ENCODE measurements around the gene MICU1. TPM values are rescaled to one million over a fixed set of nuclear protein-coding genes. Genes with fewer than 3 reads are reported as not detected.

Gene MICU1
- total RNA-seq, 3 donors from 2014 or later (not counting 1 experiment from before 2014, with no cell fraction given) = 27.9 to 30.9 (median 29.4) TPM

DNA sequence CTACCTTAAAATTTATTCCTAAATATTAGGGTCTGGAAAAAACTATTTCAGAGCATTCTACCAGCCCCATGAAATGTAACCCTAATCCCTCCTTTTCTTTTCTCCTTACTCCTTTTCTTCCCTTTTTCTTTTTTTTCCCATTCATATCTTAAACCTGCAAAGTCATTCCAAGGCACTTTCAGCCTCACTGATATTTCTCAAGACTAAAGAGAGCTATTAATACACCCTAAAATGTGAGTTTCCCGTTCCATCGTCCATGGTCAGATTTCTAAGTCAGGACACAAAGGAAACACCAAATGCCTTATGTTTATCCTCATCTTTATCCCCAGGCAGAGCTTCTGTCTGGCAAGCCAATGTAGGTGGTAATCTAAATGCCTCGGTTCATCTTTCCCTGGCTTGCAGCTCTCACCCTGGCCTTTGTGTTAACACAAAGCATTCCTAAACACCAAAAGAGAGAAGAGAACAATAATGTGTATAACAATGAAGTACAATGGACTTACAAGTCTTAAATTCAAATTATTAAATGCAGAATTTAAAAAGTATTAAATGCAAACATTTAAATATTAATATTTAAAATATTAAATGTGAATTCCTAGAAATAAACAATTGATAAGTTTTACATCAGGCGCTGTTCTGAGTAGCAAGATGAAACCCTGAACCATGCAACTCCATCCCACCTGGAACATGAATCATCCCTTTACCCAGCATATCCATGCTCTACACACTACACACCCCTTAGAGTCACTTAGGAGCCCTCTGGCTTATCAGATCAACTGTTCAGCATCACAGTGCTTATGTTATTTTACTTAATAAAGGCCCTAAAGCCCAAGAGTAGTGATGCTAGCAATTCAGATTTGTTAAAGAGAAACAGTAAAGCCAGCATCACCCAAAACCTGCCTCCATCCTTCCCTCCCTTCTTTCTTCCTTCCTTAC is 26.8 kb downstream of the MICU1 start:
- no peaks in the 10 kb centered on the region for H3K36me3 ChIP-seq (ENCODE audit: control insufficient read depth, insufficient read depth, low read length)
- no peaks in the 10 kb centered on the region for H3K9me3 Mint-ChIP-seq
- H3K27ac ChIP-seq (ENCODE audit: low read length) = no peak overlapping the region
- peaks cover 2 to 5% of the 10 kb centered on the region in 2 donors for H3K4me1 Mint-ChIP-seq
- no peaks in the 10 kb centered on the region for H3K36me3 Mint-ChIP-seq
- intact Hi-C loops (cut with micrococcal nuclease) = no loop called here
- no peak for DNase-seq
- H3K4me3 Mint-ChIP-seq = no peak overlapping the region
- no peak overlapping the region for H3K4me3 ChIP-seq (ENCODE audit: low read length)
- H3K27ac Mint-ChIP-seq = no peak overlapping the region
- no peak for ATAC-seq
- TF ChIP-seq, protein P1, sequence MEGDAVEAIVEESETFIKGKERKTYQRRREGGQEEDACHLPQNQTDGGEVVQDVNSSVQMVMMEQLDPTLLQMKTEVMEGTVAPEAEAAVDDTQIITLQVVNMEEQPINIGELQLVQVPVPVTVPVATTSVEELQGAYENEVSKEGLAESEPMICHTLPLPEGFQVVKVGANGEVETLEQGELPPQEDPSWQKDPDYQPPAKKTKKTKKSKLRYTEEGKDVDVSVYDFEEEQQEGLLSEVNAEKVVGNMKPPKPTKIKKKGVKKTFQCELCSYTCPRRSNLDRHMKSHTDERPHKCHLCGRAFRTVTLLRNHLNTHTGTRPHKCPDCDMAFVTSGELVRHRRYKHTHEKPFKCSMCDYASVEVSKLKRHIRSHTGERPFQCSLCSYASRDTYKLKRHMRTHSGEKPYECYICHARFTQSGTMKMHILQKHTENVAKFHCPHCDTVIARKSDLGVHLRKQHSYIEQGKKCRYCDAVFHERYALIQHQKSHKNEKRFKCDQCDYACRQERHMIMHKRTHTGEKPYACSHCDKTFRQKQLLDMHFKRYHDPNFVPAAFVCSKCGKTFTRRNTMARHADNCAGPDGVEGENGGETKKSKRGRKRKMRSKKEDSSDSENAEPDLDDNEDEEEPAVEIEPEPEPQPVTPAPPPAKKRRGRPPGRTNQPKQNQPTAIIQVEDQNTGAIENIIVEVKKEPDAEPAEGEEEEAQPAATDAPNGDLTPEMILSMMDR (IDR thresholded peaks at IDR 0.05) = no peak
- H3K4me1 ChIP-seq (ENCODE audit: control insufficient read depth, insufficient read depth, low read length) = no peaks in the 10 kb centered on the region
- H3K9me3 ChIP-seq (ENCODE audit: control insufficient read depth, insufficient read depth, low read length) = no peaks in the 10 kb centered on the region
- no peaks in the 10 kb centered on the region for H3K27me3 Mint-ChIP-seq (ENCODE audit: low read depth in 2 of 2)
- WGBS (ENCODE audit: insufficient coverage) = 93% methylated on average over 3 of the region's 4 CpGs
- H3K27me3 ChIP-seq (ENCODE audit: control insufficient read depth, insufficient read depth, low read length) = no peaks in the 10 kb centered on the region

DNA sequence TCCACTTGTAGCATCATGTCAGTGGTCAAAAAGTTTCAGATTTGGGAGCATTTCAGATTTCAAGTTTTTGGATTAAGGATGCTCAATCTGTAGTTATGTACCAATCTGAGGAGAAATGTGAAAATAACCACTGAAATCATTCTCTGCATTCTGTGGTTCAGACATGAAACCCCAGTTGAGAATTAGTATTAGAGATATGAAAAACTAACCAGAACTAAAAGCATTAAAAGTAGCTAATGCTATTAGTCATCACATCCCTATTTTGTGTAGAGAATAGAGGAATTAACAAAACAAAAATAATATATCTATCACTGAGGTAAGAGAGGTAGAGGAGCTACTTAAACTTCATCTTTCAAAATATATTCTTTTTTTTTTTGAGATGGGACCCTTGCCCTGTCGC is 28.0 kb downstream of the MICU1 start:
- no peak for DNase-seq
- TF ChIP-seq, protein P1 (IDR thresholded peaks at IDR 0.05) = no peak
- WGBS (ENCODE audit: insufficient coverage) = 100% methylated on average over 1 of the region's 1 CpG
- no peak for ATAC-seq
- intact Hi-C loops (cut with micrococcal nuclease) = no loop called here
- H3K4me1 Mint-ChIP-seq = peaks cover 5 to 8% of the 10 kb centered on the region in 2 donors
- no peaks in the 10 kb centered on the region for H3K27me3 ChIP-seq (ENCODE audit: control insufficient read depth, insufficient read depth, low read length)
- no peaks in the 10 kb centered on the region for H3K36me3 Mint-ChIP-seq
- no peaks in the 10 kb centered on the region for H3K9me3 Mint-ChIP-seq
- H3K4me3 Mint-ChIP-seq = no peak overlapping the region
- H3K36me3 ChIP-seq (ENCODE audit: control insufficient read depth, insufficient read depth, low read length) = no peaks in the 10 kb centered on the region
- H3K9me3 ChIP-seq (ENCODE audit: control insufficient read depth, insufficient read depth, low read length) = no peaks in the 10 kb centered on the region
- H3K27me3 Mint-ChIP-seq (ENCODE audit: low read depth in 2 of 2) = no peaks in the 10 kb centered on the region
- H3K4me3 ChIP-seq (ENCODE audit: low read length) = no peak overlapping the region
- no peak overlapping the region for H3K27ac ChIP-seq (ENCODE audit: low read length)
- no peaks in the 10 kb centered on the region for H3K4me1 ChIP-seq (ENCODE audit: control insufficient read depth, insufficient read depth, low read length)
- H3K27ac Mint-ChIP-seq = no peak overlapping the region

DNA sequence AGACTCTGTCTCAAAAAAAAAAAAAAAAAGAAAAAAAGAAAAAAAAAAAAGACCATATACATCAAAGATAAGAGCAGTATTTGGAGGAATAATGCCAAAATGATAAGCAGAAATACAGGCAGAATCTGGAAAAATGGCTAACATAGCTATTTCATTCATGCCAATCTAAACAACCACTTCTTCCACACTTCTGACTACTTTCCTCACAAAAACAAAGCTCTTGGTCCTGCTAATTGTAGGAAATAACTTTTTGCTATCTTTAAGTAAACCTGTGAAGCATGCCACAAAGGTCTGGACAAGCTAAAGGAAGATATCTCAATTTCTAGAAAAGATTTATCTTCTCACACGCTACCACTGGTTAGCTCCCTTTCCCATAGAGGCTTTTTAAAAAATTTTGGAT is 30.4 kb downstream of the MICU1 start:
- H3K36me3 Mint-ChIP-seq = no peaks in the 10 kb centered on the region
- intact Hi-C loops (cut with micrococcal nuclease) = no loop called here
- ATAC-seq (no peak), DNase-seq (no peak)
- Histone ChIP-seq H3K27ac (ENCODE audit: low read length) (no peak overlapping the region), H3K4me1 (ENCODE audit: control insufficient read depth, insufficient read depth, low read length) (no peaks in the 10 kb centered on the region), H3K9me3 (ENCODE audit: control insufficient read depth, insufficient read depth, low read length) (no peaks in the 10 kb centered on the region), H3K27me3 (ENCODE audit: control insufficient read depth, insufficient read depth, low read length) (no peaks in the 10 kb centered on the region), H3K36me3 (ENCODE audit: control insufficient read depth, insufficient read depth, low read length) (no peaks in the 10 kb centered on the region), H3K4me3 (ENCODE audit: low read length) (no peak overlapping the region)
- H3K9me3 Mint-ChIP-seq = no peaks in the 10 kb centered on the region
- H3K27ac Mint-ChIP-seq = no peak overlapping the region
- TF ChIP-seq, protein P1 (IDR thresholded peaks at IDR 0.05) = no peak
- WGBS (ENCODE audit: insufficient coverage) = no CpG with 5 or more reads among the region's 1 CpG
- H3K4me3 Mint-ChIP-seq = no peak overlapping the region
- H3K4me1 Mint-ChIP-seq = peaks cover 11 to 19% of the 10 kb centered on the region in 2 donors
- H3K27me3 Mint-ChIP-seq (ENCODE audit: low read depth in 2 of 2) = no peaks in the 10 kb centered on the region

Data from natural killer cell (primary cell).